ENCODE data around the gene PPP1R37. TPM values are rescaled to one million over a fixed set of nuclear protein-coding genes. Genes with fewer than 3 reads are reported as not detected.
A peak's percentile ranks its signal among the peaks of the same experiment; 100 is the strongest.

The PPP1R37 gene
- total and polyA plus RNA-seq, 2 of the 13 experiments (the other 11 are each of a cell fraction or from before 2014, with no cell fraction given): 9.0 to 14.3 TPM

GRCh38 chr19:45166723-45167252, 73.8 kb downstream of the PPP1R37 start (continued):
- TF ChIP-seq, protein P1, sequence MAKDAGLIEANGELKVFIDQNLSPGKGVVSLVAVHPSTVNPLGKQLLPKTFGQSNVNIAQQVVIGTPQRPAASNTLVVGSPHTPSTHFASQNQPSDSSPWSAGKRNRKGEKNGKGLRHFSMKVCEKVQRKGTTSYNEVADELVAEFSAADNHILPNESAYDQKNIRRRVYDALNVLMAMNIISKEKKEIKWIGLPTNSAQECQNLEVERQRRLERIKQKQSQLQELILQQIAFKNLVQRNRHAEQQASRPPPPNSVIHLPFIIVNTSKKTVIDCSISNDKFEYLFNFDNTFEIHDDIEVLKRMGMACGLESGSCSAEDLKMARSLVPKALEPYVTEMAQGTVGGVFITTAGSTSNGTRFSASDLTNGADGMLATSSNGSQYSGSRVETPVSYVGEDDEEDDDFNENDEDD (CRISPR knock-in tag; IDR thresholded peaks at IDR 0.05; ENCODE audit: borderline replicate concordance): no peak
- TF ChIP-seq ERF (CRISPR knock-in tag; IDR thresholded peaks at IDR 0.05) (peak; percentile 56; the same call in 1 of the 2 replicates), ATF4 (CRISPR knock-in tag; IDR thresholded peaks at IDR 0.05) (no peak), TEAD3 (CRISPR knock-in tag; optimal IDR thresholded peaks at IDR 0.05; ENCODE audit: borderline replicate concordance) (peak; percentile 74), ZNF503 (CRISPR knock-in tag; IDR thresholded peaks at IDR 0.05) (no peak), BRD4 (CRISPR knock-in tag; IDR thresholded peaks at IDR 0.05) (no peak), TAF1 (CRISPR knock-in tag; IDR thresholded peaks at IDR 0.05) (0 out of 2 replicates have a peak, but pooled peaks have one; percentile 16), HIVEP1 (CRISPR knock-in tag; IDR thresholded peaks at IDR 0.05) (no peak), KDM2A (CRISPR knock-in tag; IDR thresholded peaks at IDR 0.05; ENCODE audit: borderline replicate concordance, low read depth) (peak; percentile 55; the same call in 1 of the 2 replicates), SUZ12 (IDR thresholded peaks at IDR 0.05; ENCODE audit: low read depth, low read length) (no peak), ETV5 (CRISPR knock-in tag; IDR thresholded peaks at IDR 0.05; ENCODE audit: borderline replicate concordance) (peak; percentile 92), ATM (IDR thresholded peaks at IDR 0.05; ENCODE audit: borderline replicate concordance) (no peak), NR2F1 (CRISPR knock-in tag; IDR thresholded peaks at IDR 0.05) (peak in 1 of 2 experiments; percentile 29; a peak in 1 of 4 replicates), GLI4 (CRISPR knock-in tag; IDR thresholded peaks at IDR 0.05; ENCODE audit: borderline replicate concordance) (no peak), IRF2 (CRISPR knock-in tag; IDR thresholded peaks at IDR 0.05) (0 out of 2 replicates have a peak, but pooled peaks have one; percentile 17)
- TF ChIP-seq, protein P2, sequence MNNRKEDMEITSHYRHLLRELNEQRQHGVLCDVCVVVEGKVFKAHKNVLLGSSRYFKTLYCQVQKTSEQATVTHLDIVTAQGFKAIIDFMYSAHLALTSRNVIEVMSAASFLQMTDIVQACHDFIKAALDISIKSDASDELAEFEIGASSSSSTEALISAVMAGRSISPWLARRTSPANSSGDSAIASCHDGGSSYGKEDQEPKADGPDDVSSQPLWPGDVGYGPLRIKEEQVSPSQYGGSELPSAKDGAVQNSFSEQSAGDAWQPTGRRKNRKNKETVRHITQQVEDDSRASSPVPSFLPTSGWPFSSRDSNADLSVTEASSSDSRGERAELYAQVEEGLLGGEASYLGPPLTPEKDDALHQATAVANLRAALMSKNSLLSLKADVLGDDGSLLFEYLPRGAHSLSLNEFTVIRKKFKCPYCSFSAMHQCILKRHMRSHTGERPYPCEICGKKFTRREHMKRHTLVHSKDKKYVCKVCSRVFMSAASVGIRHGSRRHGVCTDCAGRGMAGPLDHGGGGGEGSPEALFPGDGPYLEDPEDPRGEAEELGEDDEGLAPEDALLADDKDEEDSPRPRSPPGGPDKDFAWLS (CRISPR knock-in tag; IDR thresholded peaks at IDR 0.05; ENCODE audit: borderline replicate concordance): no peak
- TF ChIP-seq, protein P3, sequence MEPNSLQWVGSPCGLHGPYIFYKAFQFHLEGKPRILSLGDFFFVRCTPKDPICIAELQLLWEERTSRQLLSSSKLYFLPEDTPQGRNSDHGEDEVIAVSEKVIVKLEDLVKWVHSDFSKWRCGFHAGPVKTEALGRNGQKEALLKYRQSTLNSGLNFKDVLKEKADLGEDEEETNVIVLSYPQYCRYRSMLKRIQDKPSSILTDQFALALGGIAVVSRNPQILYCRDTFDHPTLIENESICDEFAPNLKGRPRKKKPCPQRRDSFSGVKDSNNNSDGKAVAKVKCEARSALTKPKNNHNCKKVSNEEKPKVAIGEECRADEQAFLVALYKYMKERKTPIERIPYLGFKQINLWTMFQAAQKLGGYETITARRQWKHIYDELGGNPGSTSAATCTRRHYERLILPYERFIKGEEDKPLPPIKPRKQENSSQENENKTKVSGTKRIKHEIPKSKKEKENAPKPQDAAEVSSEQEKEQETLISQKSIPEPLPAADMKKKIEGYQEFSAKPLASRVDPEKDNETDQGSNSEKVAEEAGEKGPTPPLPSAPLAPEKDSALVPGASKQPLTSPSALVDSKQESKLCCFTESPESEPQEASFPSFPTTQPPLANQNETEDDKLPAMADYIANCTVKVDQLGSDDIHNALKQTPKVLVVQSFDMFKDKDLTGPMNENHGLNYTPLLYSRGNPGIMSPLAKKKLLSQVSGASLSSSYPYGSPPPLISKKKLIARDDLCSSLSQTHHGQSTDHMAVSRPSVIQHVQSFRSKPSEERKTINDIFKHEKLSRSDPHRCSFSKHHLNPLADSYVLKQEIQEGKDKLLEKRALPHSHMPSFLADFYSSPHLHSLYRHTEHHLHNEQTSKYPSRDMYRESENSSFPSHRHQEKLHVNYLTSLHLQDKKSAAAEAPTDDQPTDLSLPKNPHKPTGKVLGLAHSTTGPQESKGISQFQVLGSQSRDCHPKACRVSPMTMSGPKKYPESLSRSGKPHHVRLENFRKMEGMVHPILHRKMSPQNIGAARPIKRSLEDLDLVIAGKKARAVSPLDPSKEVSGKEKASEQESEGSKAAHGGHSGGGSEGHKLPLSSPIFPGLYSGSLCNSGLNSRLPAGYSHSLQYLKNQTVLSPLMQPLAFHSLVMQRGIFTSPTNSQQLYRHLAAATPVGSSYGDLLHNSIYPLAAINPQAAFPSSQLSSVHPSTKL (CRISPR knock-in tag; IDR thresholded peaks at IDR 0.05): peak; percentile 29; the same call in 1 of the 2 replicates

All from HepG2 (cell line).